ENCODE measurements around the gene PRODH2. TPM values are rescaled to one million over a fixed set of nuclear protein-coding genes. Genes with fewer than 3 reads are reported as not detected.

The PRODH2 gene, protein sequence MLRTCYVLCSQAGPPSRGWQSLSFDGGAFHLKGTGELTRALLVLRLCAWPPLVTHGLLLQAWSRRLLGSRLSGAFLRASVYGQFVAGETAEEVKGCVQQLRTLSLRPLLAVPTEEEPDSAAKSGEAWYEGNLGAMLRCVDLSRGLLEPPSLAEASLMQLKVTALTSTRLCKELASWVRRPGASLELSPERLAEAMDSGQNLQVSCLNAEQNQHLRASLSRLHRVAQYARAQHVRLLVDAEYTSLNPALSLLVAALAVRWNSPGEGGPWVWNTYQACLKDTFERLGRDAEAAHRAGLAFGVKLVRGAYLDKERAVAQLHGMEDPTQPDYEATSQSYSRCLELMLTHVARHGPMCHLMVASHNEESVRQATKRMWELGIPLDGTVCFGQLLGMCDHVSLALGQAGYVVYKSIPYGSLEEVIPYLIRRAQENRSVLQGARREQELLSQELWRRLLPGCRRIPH
- total RNA-seq, result not detected
- long read RNA-seq, result 0 reads

DNA sequence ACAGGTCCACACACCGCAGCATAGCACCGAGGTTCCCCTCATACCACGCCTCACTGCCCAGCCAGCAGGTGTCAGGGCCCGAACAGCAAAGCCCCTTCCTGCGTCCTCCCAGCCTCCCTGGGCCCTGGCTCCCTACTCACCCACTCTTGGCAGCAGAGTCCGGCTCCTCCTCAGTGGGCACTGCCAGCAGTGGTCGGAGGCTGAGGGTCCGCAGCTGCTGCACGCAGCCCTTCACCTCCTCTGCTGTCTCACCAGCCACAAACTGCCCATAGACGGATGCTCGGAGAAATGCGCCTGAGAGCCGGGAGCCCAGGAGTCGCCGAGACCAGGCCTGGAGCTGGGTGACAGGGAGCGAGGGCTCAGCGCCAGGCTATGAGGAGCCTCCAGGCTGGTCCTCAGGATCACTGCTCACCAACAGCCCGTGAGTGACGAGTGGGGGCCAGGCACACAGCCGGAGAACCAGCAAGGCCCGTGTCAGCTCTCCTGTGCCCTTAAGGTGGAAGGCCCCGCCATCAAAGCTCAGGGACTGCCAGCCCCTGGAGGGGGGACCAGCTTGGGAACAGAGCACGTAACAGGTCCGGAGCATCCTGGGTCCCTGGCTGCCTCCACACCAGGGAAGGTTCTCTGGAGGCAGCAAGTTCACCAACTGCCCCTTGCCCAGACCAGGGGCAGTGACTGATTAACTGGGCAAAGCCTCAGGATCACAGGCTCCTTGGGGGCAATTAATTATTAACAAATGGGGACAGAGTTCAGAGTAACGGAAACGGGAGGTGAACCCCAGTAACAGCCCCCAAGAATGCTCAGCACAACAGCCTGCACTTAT is at the start of gene PRODH2:
PRODH2 (minus strand) TSS at position 626 of the 823 bp plus-strand sequence; CDS start at position 586, 40 bp downstream.
- no peak within 1 kb of the TSS for H3K4me3 ChIP-seq

DNA sequence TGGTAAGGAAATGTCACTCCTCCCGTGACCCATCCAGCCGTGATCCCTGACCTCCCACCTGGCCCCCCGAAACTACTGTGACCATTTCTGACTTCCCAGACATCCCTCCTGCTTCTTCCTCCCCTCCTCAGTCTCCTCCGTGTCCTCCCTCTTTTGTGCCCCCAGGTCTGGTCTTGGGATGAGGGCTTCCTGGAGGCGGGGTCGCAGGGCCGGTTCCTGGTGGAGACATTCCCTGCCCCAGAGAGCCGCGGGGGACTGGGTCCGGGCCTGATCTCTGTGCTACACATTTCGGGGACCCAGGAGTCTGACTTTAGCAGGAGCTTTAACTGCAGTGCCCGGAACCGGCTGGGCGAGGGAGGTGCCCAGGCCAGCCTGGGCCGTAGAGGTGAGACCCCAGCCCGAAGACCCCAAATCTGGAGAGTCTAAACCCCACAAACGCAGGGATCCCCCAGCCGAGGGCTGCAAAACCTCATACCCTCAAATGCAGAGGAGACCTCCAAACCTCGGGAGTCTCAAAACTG is 49.1 kb upstream of the PRODH2 start:
- peaks cover 5% of the 10 kb centered on the region for H3K4me1 ChIP-seq
- no peak overlapping the region for H3K27ac ChIP-seq
- no peak overlapping the region for H3K4me3 ChIP-seq
- no peaks in the 10 kb centered on the region for H3K36me3 ChIP-seq
- DNase-seq (no peak), ATAC-seq (no peak)
- no peaks in the 10 kb centered on the region for H3K9me3 ChIP-seq
- intact Hi-C loops (cut with DNase I), result no loop called here
- TF ChIP-seq, protein P1, sequence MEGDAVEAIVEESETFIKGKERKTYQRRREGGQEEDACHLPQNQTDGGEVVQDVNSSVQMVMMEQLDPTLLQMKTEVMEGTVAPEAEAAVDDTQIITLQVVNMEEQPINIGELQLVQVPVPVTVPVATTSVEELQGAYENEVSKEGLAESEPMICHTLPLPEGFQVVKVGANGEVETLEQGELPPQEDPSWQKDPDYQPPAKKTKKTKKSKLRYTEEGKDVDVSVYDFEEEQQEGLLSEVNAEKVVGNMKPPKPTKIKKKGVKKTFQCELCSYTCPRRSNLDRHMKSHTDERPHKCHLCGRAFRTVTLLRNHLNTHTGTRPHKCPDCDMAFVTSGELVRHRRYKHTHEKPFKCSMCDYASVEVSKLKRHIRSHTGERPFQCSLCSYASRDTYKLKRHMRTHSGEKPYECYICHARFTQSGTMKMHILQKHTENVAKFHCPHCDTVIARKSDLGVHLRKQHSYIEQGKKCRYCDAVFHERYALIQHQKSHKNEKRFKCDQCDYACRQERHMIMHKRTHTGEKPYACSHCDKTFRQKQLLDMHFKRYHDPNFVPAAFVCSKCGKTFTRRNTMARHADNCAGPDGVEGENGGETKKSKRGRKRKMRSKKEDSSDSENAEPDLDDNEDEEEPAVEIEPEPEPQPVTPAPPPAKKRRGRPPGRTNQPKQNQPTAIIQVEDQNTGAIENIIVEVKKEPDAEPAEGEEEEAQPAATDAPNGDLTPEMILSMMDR (IDR thresholded peaks at IDR 0.05), result no peak
- H3K27me3 ChIP-seq, result peaks cover 59% of the 10 kb centered on the region

More for the DNA sequence above, at the start of gene PRODH2:
- H3K36me3 ChIP-seq, result no peaks in the 10 kb centered on the region
- TF ChIP-seq, protein P1 (IDR thresholded peaks at IDR 0.05), result no peak
- H3K9me3 ChIP-seq, result no peaks in the 10 kb centered on the region
- H3K27ac ChIP-seq, result no peak within 1 kb of the TSS
- intact Hi-C loops (cut with DNase I), result no loop called here
- DNase-seq (no peak), ATAC-seq (no peak)
- peaks cover 26% of the 10 kb centered on the region for H3K27me3 ChIP-seq
- H3K4me1 ChIP-seq, result no peaks in the 10 kb centered on the region

DNA sequence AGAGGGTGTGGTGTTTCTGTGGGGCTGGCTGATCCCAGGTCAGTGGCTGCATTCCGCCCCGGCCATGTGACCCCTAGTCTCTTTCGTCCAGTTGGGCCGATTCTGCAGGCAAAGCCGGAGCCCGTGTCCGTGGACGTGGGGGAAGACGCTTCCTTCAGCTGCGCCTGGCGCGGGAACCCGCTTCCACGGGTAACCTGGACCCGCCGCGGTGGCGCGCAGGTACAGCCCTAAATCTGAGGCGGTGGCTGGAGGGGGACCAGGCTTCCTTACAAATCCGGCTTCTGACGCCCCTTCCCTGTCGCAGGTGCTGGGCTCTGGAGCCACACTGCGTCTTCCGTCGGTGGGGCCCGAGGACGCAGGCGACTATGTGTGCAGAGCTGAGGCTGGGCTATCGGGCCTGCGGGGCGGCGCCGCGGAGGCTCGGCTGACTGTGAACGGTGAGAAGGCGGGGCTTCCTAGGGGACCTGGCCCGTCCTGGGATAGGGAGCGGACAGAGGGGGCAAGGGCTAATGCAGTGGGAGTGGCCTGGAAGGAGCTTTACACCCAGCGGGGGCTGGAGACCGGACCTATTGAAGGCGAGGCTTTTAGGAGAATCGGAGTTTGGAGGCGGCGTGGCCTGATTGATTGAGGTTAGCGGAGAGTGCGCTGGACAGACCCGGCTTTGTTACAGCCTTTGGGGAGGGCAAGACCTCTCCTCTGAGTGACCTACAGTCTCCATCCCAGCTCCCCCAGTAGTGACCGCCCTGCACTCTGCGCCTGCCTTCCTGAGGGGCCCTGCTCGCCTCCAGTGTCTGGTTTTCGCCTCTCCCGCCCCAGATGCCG is 48.4 kb upstream of the PRODH2 start:
- Histone ChIP-seq H3K27me3 (peaks cover 66% of the 10 kb centered on the region), H3K4me1 (peaks cover 11% of the 10 kb centered on the region), H3K9me3 (no peaks in the 10 kb centered on the region), H3K36me3 (no peaks in the 10 kb centered on the region), H3K27ac (no peak overlapping the region), H3K4me3 (no peak overlapping the region)
- TF ChIP-seq, protein P1 (IDR thresholded peaks at IDR 0.05), result no peak
- DNase-seq, result no peak
- intact Hi-C loops (cut with DNase I), result no loop called here
- peak; percentile 46 for ATAC-seq

DNA sequence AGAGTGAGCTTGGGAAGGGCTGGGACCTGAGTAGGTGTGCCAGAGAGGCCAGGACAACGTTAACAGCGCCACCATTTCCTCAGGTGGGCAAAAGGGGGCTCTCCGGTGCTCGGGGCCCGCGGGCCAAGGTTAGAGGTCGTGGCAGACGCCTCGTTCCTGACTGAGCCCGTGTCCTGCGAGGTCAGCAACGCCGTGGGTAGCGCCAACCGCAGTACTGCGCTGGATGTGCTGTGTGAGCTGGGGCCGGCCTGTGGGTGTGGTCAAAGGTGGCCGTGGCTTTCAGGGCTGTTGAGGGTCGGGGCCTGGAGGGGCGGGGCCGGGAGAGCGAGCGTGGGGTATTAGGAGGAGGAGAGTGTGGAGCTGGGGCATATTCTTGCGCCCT is 47.8 kb upstream of the PRODH2 start:
- Histone ChIP-seq H3K27me3 (peaks cover 67% of the 10 kb centered on the region), H3K4me3 (no peak overlapping the region), H3K4me1 (peaks cover 11% of the 10 kb centered on the region), H3K36me3 (no peaks in the 10 kb centered on the region), H3K27ac (no peak overlapping the region), H3K9me3 (no peaks in the 10 kb centered on the region)
- TF ChIP-seq, protein P1 (IDR thresholded peaks at IDR 0.05), result no peak
- intact Hi-C loops (cut with DNase I), result no loop called here
- no peak for ATAC-seq
- no peak for DNase-seq

DNA sequence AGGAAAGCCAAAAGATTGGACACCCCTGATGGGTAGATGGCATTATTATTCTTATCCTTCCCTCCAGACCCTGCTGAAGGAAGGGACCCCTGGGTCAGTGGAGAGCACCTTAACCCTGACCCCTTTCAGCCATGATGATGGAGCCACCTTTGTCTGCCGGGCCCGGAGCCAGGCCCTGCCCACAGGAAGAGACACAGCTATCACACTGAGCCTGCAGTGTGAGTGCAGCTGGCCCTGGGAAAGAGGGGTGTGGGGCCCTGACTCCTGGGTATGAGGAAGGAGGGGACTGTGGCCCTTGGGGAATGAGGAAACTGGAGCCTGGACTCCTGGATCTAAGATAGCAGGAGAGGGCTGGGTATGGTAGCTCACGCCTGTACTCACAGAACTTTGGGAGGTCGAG is 46.8 kb upstream of the PRODH2 start:
- ATAC-seq, result no peak
- no peak for DNase-seq
- TF ChIP-seq, protein P1 (IDR thresholded peaks at IDR 0.05), result no peak
- intact Hi-C loops (cut with DNase I), result no loop called here
- peaks cover 74% of the 10 kb centered on the region for H3K27me3 ChIP-seq
- peaks cover 11% of the 10 kb centered on the region for H3K4me1 ChIP-seq
- H3K36me3 ChIP-seq, result no peaks in the 10 kb centered on the region
- no peak overlapping the region for H3K27ac ChIP-seq
- no peaks in the 10 kb centered on the region for H3K9me3 ChIP-seq
- H3K4me3 ChIP-seq, result no peak overlapping the region

All from upper lobe of right lung (tissue), 1 donor.